Astrocyte (in vitro differentiated cells and primary cell): ENCODE data around the gene DUOX2. TPM values are rescaled to one million over a fixed set of nuclear protein-coding genes. Genes with fewer than 3 reads are reported as not detected.

Experiments used
- DNase-seq: peaks from one replicate; pipeline ENCODE4 v3.0.0-alpha.2; 2010; ENCODE audit warnings: low read depth
- FAIRE-seq: peaks from 2 replicates; lab custom pipeline; 2011; peaks lifted over from hg19 to GRCh38; lab: Jason Lieb, UNC
- H2AFZ ChIP-seq: 2 replicates; pipeline ENCODE4 v1.6.0; 2012; ENCODE audit warnings: low read depth, low read length, inconsistent platforms
- H3K27ac ChIP-seq: 2 replicates; pipeline ENCODE4 v1.5.1; 2011; ENCODE audit warnings: low read depth, low read length, inconsistent platforms
- H3K27me3 ChIP-seq: 2 replicates; pipeline ENCODE4 v1.6.0; 2011; ENCODE audit warnings: low read length, inconsistent platforms; ENCODE audit not compliant: insufficient read depth
- H3K36me3 ChIP-seq: 2 replicates; pipeline ENCODE4 v1.5.1; 2011; ENCODE audit warnings: low read length, inconsistent platforms; ENCODE audit not compliant: insufficient read depth
- H3K4me1 ChIP-seq: 2 replicates; pipeline ENCODE4 v1.5.1; 2011; ENCODE audit warnings: low read length, inconsistent platforms; ENCODE audit not compliant: insufficient read depth
- H3K4me2 ChIP-seq: 2 replicates; pipeline ENCODE4 v1.6.0; 2012; ENCODE audit warnings: low read length, inconsistent platforms
- H3K4me3 ChIP-seq: 2 replicates; pipeline ENCODE4 v1.5.1; 2011; ENCODE audit warnings: low read depth, mild to moderate bottlenecking, low read length, inconsistent platforms; ENCODE audit not compliant: insufficient read depth
- H3K79me2 ChIP-seq: 2 replicates; pipeline ENCODE4 v1.6.0; 2012; ENCODE audit warnings: mild to moderate bottlenecking, low read length, inconsistent platforms; ENCODE audit not compliant: insufficient read depth
- H3K9ac ChIP-seq: 2 replicates; pipeline ENCODE4 v1.6.0; 2012; ENCODE audit warnings: mild to moderate bottlenecking, low read length, inconsistent platforms
- H3K9me3 ChIP-seq: 2 replicates; pipeline ENCODE4 v1.5.1; 2012; ENCODE audit warnings: low read depth, mild to moderate bottlenecking, low read length, inconsistent platforms; ENCODE audit not compliant: insufficient read depth
- H4K20me1 ChIP-seq: 2 replicates; pipeline ENCODE4 v1.6.0; 2012; ENCODE audit warnings: low read length, inconsistent platforms; ENCODE audit not compliant: insufficient read depth
- H3K27ac Mint-ChIP-seq: one replicate; pipeline ENCODE4 v1.8.0; 2021; ENCODE audit warnings: mild to moderate bottlenecking, mixed read lengths; ENCODE audit not compliant: unreplicated experiment
- H3K27me3 Mint-ChIP-seq: one replicate; pipeline ENCODE4 v1.8.0; 2021; ENCODE audit warnings: low read depth, mixed read lengths; ENCODE audit not compliant: unreplicated experiment
- H3K36me3 Mint-ChIP-seq: one replicate; pipeline ENCODE4 v1.8.0; 2021; ENCODE audit warnings: low read depth, mixed read lengths; ENCODE audit not compliant: unreplicated experiment
- H3K4me1 Mint-ChIP-seq: one replicate; pipeline ENCODE4 v1.8.0; 2021; ENCODE audit warnings: low read depth, mixed read lengths; ENCODE audit not compliant: unreplicated experiment
- H3K4me3 Mint-ChIP-seq: one replicate; pipeline ENCODE4 v1.8.0; 2021; ENCODE audit warnings: mild to moderate bottlenecking, moderate library complexity, mixed read lengths; ENCODE audit not compliant: unreplicated experiment
- H3K9me3 Mint-ChIP-seq: one replicate; pipeline ENCODE4 v1.8.0; 2021; ENCODE audit warnings: mild to moderate bottlenecking, mixed read lengths; ENCODE audit not compliant: unreplicated experiment
- CTCF ChIP-seq: IDR thresholded peaks from 2 replicates; pipeline ENCODE4 v1.5.1; 2011; ENCODE audit warnings: low read depth, mild to moderate bottlenecking, inconsistent platforms, low read length, moderate library complexity; ENCODE audit not compliant: insufficient read depth
- EZH2 ChIP-seq: IDR thresholded peaks from 2 replicates; pipeline ENCODE4 v1.6.1; 2012; ENCODE audit warnings: mild to moderate bottlenecking, low read length, inconsistent platforms; ENCODE audit not compliant: insufficient read depth
- total RNA-seq: library from RNA; stranded (reverse); gene quantifications from 2 replicates; pipeline ENCODE4 v1.2.1, GENCODE V29; 2021

DUOX2 gene
- total RNA-seq, 1 donor from 2014 or later = 0.14 TPM

- Histone ChIP-seq H4K20me1 (no peaks in the 10 kb centered on the region), H3K9ac (no peak overlapping the region), H3K9me3 (no peaks in the 10 kb centered on the region), H3K4me2 (no peak overlapping the region), H2AFZ (no peak overlapping the region), H3K27me3 (peaks cover 16% of the 10 kb centered on the region), H3K4me1 (no peaks in the 10 kb centered on the region), H3K27ac (no peak overlapping the region), H3K4me3 (no peak overlapping the region), H3K79me2 (no peaks in the 10 kb centered on the region), H3K36me3 (no peaks in the 10 kb centered on the region)
- no peaks in the 10 kb centered on the region for H3K4me1 Mint-ChIP-seq
- no peak for TF ChIP-seq CTCF
- TF ChIP-seq EZH2 = no peak
- DNase-seq (no peak), FAIRE-seq (no peak)
- H3K27me3 Mint-ChIP-seq = peaks cover 38% of the 10 kb centered on the region
- H3K9me3 Mint-ChIP-seq = peaks cover under 1% of the 10 kb centered on the region
- H3K36me3 Mint-ChIP-seq = peaks cover 2% of the 10 kb centered on the region
- H3K4me3 Mint-ChIP-seq = no peak overlapping the region
- H3K27ac Mint-ChIP-seq = no peak overlapping the region
Observed at GRCh38 chr15:45139770-45140169, 25.8 kb upstream of the DUOX2 start.

GRCh38 chr15:45138814-45139765 is 25.1 kb upstream of the DUOX2 start:
- no peak overlapping the region for H2AFZ ChIP-seq
- no peak for FAIRE-seq
- no peak overlapping the region for H3K27ac Mint-ChIP-seq
- H3K9ac ChIP-seq = no peak overlapping the region
- H3K27me3 Mint-ChIP-seq = peaks cover 41% of the 10 kb centered on the region
- no peak overlapping the region for H3K4me3 Mint-ChIP-seq
- no peaks in the 10 kb centered on the region for H3K9me3 ChIP-seq
- peaks cover 20% of the 10 kb centered on the region for H3K27me3 ChIP-seq
- H3K4me1 Mint-ChIP-seq = no peaks in the 10 kb centered on the region
- TF ChIP-seq EZH2 (no peak), CTCF (no peak)
- no peak overlapping the region for H3K4me3 ChIP-seq
- H4K20me1 ChIP-seq = no peaks in the 10 kb centered on the region
- H3K27ac ChIP-seq = no peak overlapping the region
- peaks cover 2% of the 10 kb centered on the region for H3K36me3 Mint-ChIP-seq
- H3K4me1 ChIP-seq = no peaks in the 10 kb centered on the region
- H3K4me2 ChIP-seq = no peak overlapping the region
- peaks cover 3% of the 10 kb centered on the region for H3K9me3 Mint-ChIP-seq
- H3K79me2 ChIP-seq = no peaks in the 10 kb centered on the region
- DNase-seq = no peak
- H3K36me3 ChIP-seq = no peaks in the 10 kb centered on the region

GRCh38 chr15:45137703-45138102 is 23.7 kb upstream of the DUOX2 start:
- Histone ChIP-seq H3K79me2 (no peaks in the 10 kb centered on the region), H2AFZ (no peak overlapping the region), H3K4me2 (no peak overlapping the region), H3K9ac (no peak overlapping the region), H3K9me3 (no peaks in the 10 kb centered on the region), H3K27me3 (peaks cover 30% of the 10 kb centered on the region), H3K36me3 (no peaks in the 10 kb centered on the region), H3K4me1 (no peaks in the 10 kb centered on the region), H4K20me1 (no peaks in the 10 kb centered on the region), H3K27ac (no peak overlapping the region), H3K4me3 (no peak overlapping the region)
- H3K9me3 Mint-ChIP-seq = peaks cover 3% of the 10 kb centered on the region
- no peak overlapping the region for H3K27ac Mint-ChIP-seq
- DNase-seq (no peak), FAIRE-seq (no peak)
- H3K36me3 Mint-ChIP-seq = peaks cover 2% of the 10 kb centered on the region
- no peak overlapping the region for H3K4me3 Mint-ChIP-seq
- TF ChIP-seq CTCF (no peak), EZH2 (no peak)
- peaks cover 53% of the 10 kb centered on the region for H3K27me3 Mint-ChIP-seq
- H3K4me1 Mint-ChIP-seq = no peaks in the 10 kb centered on the region
